Measurements from ENCODE around the gene ASS1. TPM values are rescaled to one million over a fixed set of nuclear protein-coding genes. Genes with fewer than 3 reads are reported as not detected.

ASS1 gene
- total and polyA plus RNA-seq, 2 of the 13 experiments (the other 11 are each of a cell fraction or from before 2014, with no cell fraction given): 77.6 to 122 TPM

GRCh38 chr9:130421802-130422276, 22.9 kb upstream of the ASS1 start:
- DNase-seq (ENCODE audit: low spot score): no peak
- Histone ChIP-seq H2AFZ (ENCODE audit: low read length) (no peak overlapping the region), H3K4me2 (ENCODE audit: low read depth, low read length) (no peak overlapping the region), H3K27me3 (ENCODE audit: control insufficient read depth in 1 of 2, insufficient read depth in 2 of 2, low read length in 2 of 2) (peaks cover 4 to 32% of the 10 kb centered on the region in 2 experiments; a peak in 3 of 5 replicates), H3K9me3 (ENCODE audit: low read length) (no peaks in the 10 kb centered on the region), H4K20me1 (ENCODE audit: insufficient read depth, low read length) (no peaks in the 10 kb centered on the region), H3K27ac (ENCODE audit: extremely low read length, insufficient read depth, low read length) (no peak overlapping the region), H3K79me2 (ENCODE audit: insufficient read depth, low read length) (no peaks in the 10 kb centered on the region), H3K4me1 (ENCODE audit: insufficient read depth, low read length) (peaks cover 23% of the 10 kb centered on the region), H3K4me3 (replicated peaks in 1 of 3; ENCODE audit: insufficient read depth in 1 of 3, low read depth in 2 of 3, low read length in 3 of 3) (no peak overlapping the region), H3K36me3 (replicated peaks in 1 of 2; ENCODE audit: control insufficient read depth in 1 of 2, insufficient read depth in 2 of 2, low read length in 2 of 2) (no peaks in the 10 kb centered on the region), H3K9ac (ENCODE audit: insufficient read depth, low read depth, low read length) (no peak overlapping the region)
- TF ChIP-seq, protein P1, sequence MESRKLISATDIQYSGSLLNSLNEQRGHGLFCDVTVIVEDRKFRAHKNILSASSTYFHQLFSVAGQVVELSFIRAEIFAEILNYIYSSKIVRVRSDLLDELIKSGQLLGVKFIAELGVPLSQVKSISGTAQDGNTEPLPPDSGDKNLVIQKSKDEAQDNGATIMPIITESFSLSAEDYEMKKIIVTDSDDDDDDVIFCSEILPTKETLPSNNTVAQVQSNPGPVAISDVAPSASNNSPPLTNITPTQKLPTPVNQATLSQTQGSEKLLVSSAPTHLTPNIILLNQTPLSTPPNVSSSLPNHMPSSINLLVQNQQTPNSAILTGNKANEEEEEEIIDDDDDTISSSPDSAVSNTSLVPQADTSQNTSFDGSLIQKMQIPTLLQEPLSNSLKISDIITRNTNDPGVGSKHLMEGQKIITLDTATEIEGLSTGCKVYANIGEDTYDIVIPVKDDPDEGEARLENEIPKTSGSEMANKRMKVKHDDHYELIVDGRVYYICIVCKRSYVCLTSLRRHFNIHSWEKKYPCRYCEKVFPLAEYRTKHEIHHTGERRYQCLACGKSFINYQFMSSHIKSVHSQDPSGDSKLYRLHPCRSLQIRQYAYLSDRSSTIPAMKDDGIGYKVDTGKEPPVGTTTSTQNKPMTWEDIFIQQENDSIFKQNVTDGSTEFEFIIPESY (CRISPR knock-in tag; IDR thresholded peaks at IDR 0.05): peak; percentile 29; the same call in 1 of the 2 replicates
- TF ChIP-seq, protein P2, sequence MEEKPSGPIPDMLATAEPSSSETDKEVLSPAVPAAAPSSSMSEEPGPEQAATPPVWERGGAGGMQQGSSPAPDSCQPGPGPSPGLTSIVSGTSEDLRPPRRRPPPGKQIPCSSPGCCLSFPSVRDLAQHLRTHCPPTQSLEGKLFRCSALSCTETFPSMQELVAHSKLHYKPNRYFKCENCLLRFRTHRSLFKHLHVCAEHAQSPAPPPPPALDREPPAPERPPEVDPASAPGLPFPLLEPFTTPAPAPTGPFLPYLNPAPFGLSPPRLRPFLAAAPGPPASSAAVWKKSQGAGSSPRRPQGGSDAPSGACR (CRISPR knock-in tag; IDR thresholded peaks at IDR 0.05): no peak
- intact Hi-C loops (cut with micrococcal nuclease; ENCODE audit: unreplicated experiment): no loop called here
- no peak for ATAC-seq
- POLR2A ChIA-PET: no interaction called here
- WGBS (ENCODE audit: low lambda C conversion rate): 48% methylated on average over 7 of the region's 13 CpGs
- no TSS peak for BruUV-seq (replicated peaks)
- CTCF ChIA-PET (ENCODE audit: low intra/inter-chr PET ratio, low total read pairs): no interaction called here
- no peak for FAIRE-seq
- in situ Hi-C loops (cut with HindIII; ENCODE audit: extremely low pct_ligation_motif_present, low pct_unique_long_range_greater_than_20kb): no loop called here

DNA sequence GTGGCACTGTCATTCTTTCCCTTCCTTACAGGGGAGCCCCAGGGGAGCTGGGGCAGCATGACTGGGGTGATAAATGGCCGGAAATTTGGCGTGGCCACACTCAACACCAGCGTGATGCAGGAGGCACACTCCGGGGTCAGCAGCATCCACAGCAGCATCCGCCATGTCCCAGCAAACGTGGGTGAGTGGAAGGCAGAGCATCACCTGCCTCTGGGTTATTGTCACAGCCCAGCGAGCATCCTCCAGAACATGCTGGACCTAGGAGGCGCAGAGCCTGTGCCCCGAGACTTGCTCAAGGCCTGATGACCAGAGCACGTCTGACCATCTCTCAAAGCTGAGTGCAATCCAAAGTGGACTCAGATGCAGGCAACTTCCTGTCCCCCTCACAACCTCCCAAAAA, 22.2 kb upstream of the ASS1 start:
- POLR2A ChIA-PET: no interaction called here
- no peak for DNase-seq (ENCODE audit: low spot score)
- CTCF ChIA-PET (ENCODE audit: low intra/inter-chr PET ratio, low total read pairs): no interaction called here
- in situ Hi-C loops (cut with HindIII; ENCODE audit: extremely low pct_ligation_motif_present, low pct_unique_long_range_greater_than_20kb): no loop called here
- Histone ChIP-seq H3K27me3 (ENCODE audit: control insufficient read depth in 1 of 2, insufficient read depth in 2 of 2, low read length in 2 of 2) (peaks cover 4 to 33% of the 10 kb centered on the region in 2 experiments; a peak in 4 of 5 replicates), H3K27ac (ENCODE audit: extremely low read length, insufficient read depth, low read length) (no peak overlapping the region), H3K9ac (ENCODE audit: insufficient read depth, low read depth, low read length) (no peak overlapping the region), H3K79me2 (ENCODE audit: insufficient read depth, low read length) (no peaks in the 10 kb centered on the region), H3K36me3 (replicated peaks in 1 of 2; ENCODE audit: control insufficient read depth in 1 of 2, insufficient read depth in 2 of 2, low read length in 2 of 2) (no peaks in the 10 kb centered on the region), H2AFZ (ENCODE audit: low read length) (no peak overlapping the region), H4K20me1 (ENCODE audit: insufficient read depth, low read length) (no peaks in the 10 kb centered on the region), H3K9me3 (ENCODE audit: low read length) (no peaks in the 10 kb centered on the region), H3K4me2 (ENCODE audit: low read depth, low read length) (no peak overlapping the region), H3K4me3 (replicated peaks in 1 of 3; ENCODE audit: insufficient read depth in 1 of 3, low read depth in 2 of 3, low read length in 3 of 3) (no peak overlapping the region), H3K4me1 (ENCODE audit: insufficient read depth, low read length) (peaks cover 23% of the 10 kb centered on the region)
- no peak for TF ChIP-seq MTERF4 (CRISPR knock-in tag; IDR thresholded peaks at IDR 0.05)
- TF ChIP-seq TCF7L2 (IDR thresholded peaks at IDR 0.05; ENCODE audit: low read depth, low read length): no peak
- TF ChIP-seq HDAC6 (IDR thresholded peaks at IDR 0.05; ENCODE audit: low read depth, low read length): no peak
- no peak for TF ChIP-seq SUZ12 (IDR thresholded peaks at IDR 0.05; ENCODE audit: low read depth, low read length)
- no peak for TF ChIP-seq KLF11 (CRISPR knock-in tag; IDR thresholded peaks at IDR 0.05)
- no peak for TF ChIP-seq ZNF232 (CRISPR knock-in tag; IDR thresholded peaks at IDR 0.05; ENCODE audit: borderline replicate concordance)
- no peak for TF ChIP-seq ZNF891 (CRISPR knock-in tag; IDR thresholded peaks at IDR 0.05)
- no peak for TF ChIP-seq RXRA (CRISPR knock-in tag; IDR thresholded peaks at IDR 0.05)
- BruUV-seq (replicated peaks): no TSS peak
- ATAC-seq: no peak
- FAIRE-seq: no peak
- 80% methylated on average over 1 of the region's 10 CpGs for WGBS (ENCODE audit: low lambda C conversion rate)
- intact Hi-C loops (cut with micrococcal nuclease; ENCODE audit: unreplicated experiment): no loop called here

Measured in HepG2 (cell line).